Panc1 (cell line): Measurements from ENCODE around the gene APOL5. TPM values are rescaled to one million over a fixed set of nuclear protein-coding genes. Genes with fewer than 3 reads are reported as not detected.

Experiments used
- ATAC-seq: fragments of 200-7000 bp; cut with Tn5 transposase; 2 replicates; pipeline ENCODE4 v1.9.1; 2020; ENCODE audit warnings: mild to moderate bottlenecking, moderate library complexity
- BruUV-seq: library from RNA; stranded (reverse); fragments of 400-500 nt; replicated peaks from 2 replicates; lab custom pipeline; 2021; lab: Mats Ljungman, UMichigan
- CTCF ChIA-PET: fragments of 300-600 bp; sonication (Branson Sonifier 250); formaldehyde crosslinking; loops from one replicate; lab custom pipeline; 2022; ENCODE audit warnings: antibody characterized with exemption; lab: Charles Lee
- POLR2A ChIA-PET: fragments of 300-600 bp; sonication (Branson Sonifier 250); formaldehyde crosslinking; loops from one replicate; lab custom pipeline; 2022; ENCODE audit warnings: antibody characterized with exemption; lab: Charles Lee
- DNase-seq: peaks from one replicate; pipeline ENCODE4 v3.0.0-alpha.2; 2010; ENCODE audit warnings: low read depth, low spot score
- H3K27ac ChIP-seq: 2 replicates; pipeline ENCODE4 v1.5.1; 2011; ENCODE audit warnings: mild to moderate bottlenecking, low read length, inconsistent platforms
- H3K27me3 ChIP-seq: fragments of 200-500 bp; sonication (Bioruptor generic); 2 replicates; pipeline ENCODE4 v1.6.0; 2014; ENCODE audit warnings: low read length, inconsistent platforms; ENCODE audit not compliant: control insufficient read depth, insufficient read depth
- H3K36me3 ChIP-seq: fragments of 200-500 bp; sonication (Bioruptor generic); 2 replicates; pipeline ENCODE4 v1.5.1; 2014; ENCODE audit warnings: inconsistent platforms, mild to moderate bottlenecking, low read length, moderate library complexity; ENCODE audit not compliant: control insufficient read depth, insufficient read depth
- H3K4me1 ChIP-seq: 2 replicates; pipeline ENCODE4 v1.5.1; 2011; ENCODE audit warnings: inconsistent platforms, mild to moderate bottlenecking, low read length, moderate library complexity; ENCODE audit not compliant: control insufficient read depth, insufficient read depth
- H3K4me3 ChIP-seq, 2 experiments: 2 replicates each; pipeline ENCODE4 v1.5.1; 2011 to 2012; ENCODE audit warnings: low read depth in 2 of 2, low read length in 2 of 2, mild to moderate bottlenecking in 2 of 2, inconsistent platforms in 1 of 2, moderate library complexity in 1 of 2
- H3K9me3 ChIP-seq: fragments of 200-500 bp; sonication (Bioruptor generic); 2 replicates; pipeline ENCODE4 v1.5.1; 2014; ENCODE audit warnings: low read depth, mild to moderate bottlenecking, inconsistent platforms, low read length, moderate library complexity; ENCODE audit not compliant: control insufficient read depth, insufficient read depth
- POLR2AphosphoS5 ChIP-seq: IDR thresholded peaks from 2 replicates; pipeline ENCODE4 v1.6.1; 2012; ENCODE audit warnings: mild to moderate bottlenecking, low read depth, low read length, moderate library complexity
- SIN3A ChIP-seq: IDR thresholded peaks from 2 replicates; pipeline ENCODE4 v1.6.1; 2012; ENCODE audit warnings: low read depth, mild to moderate bottlenecking, low read length, moderate library complexity, borderline replicate concordance; ENCODE audit not compliant: insufficient read depth
- TCF7L2 ChIP-seq: IDR thresholded peaks from 2 replicates; pipeline ENCODE4 v1.6.1; 2011; ENCODE audit warnings: mild to moderate bottlenecking, low read depth, low read length, inconsistent platforms
- in situ Hi-C: cut with HindIII; loops from 2 replicates; pipeline ENCODE4 v1.10.0; 2016; ENCODE audit warnings: low sequenced_read_pairs, low pct_unique_long_range_greater_than_20kb
- intact Hi-C: fragments of 100-400 bp; cut with micrococcal nuclease; formaldehyde crosslinking; loops from one replicate; pipeline ENCODE4 v1.10.0; 2022; ENCODE audit not compliant: unreplicated experiment
- total RNA-seq: library from RNA; stranded (reverse); gene quantifications from one replicate; pipeline ENCODE4 v1.2.1, GENCODE V29; 2021; ENCODE audit not compliant: unreplicated experiment
- TF ChIP-seq, protein P1 (sequence below), 2 experiments: IDR thresholded peaks; 2 replicates each; pipeline ENCODE4 v1.6.1; 2011 to 2012; ENCODE audit warnings: low read depth in 2 of 2, control low read depth in 1 of 2, low read length in 1 of 2, mild to moderate bottlenecking in 1 of 2, moderate library complexity in 1 of 2; ENCODE audit not compliant: insufficient read depth in 1 of 2
- TF ChIP-seq, protein P2 (sequence below): fragments of 450-650 bp; IDR thresholded peaks from 2 replicates; pipeline ENCODE4 v1.5.1; 2017; ENCODE audit warnings: mild to moderate bottlenecking

APOL5 gene
- total RNA-seq, 1 experiment from 2014 or later: not detected

DNA sequence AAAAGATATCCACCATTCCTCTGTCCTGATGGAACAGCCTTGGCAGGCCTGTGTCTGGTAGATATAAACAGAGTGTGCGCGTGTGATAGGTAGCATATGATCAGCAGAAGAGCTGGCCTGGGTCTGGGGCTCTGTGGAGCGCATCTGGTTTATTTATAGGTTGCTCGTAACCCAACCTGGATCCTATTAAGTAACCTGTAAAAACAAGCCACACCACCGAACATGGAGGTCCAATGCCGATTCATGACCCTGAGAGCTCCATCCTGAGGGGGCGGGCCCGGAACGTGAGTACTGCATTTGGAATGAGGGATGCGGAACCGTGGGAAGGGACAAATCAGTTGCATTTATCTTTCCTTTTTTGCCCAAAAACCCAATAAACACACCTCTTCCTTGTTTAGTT lies 31.9 kb upstream of the APOL5 start:
- Histone ChIP-seq H3K9me3 (no peaks in the 10 kb centered on the region), H3K27me3 (no peaks in the 10 kb centered on the region), H3K4me3 (no peak overlapping the region), H3K27ac (no peak overlapping the region), H3K36me3 (no peaks in the 10 kb centered on the region), H3K4me1 (no peaks in the 10 kb centered on the region)
- in situ Hi-C loops (no loop called here), intact Hi-C loops (no loop called here)
- ChIA-PET CTCF (no interaction called here), POLR2A (no interaction called here)
- DNase-seq (no peak), ATAC-seq (no peak)
- BruUV-seq: no TSS peak
- TF ChIP-seq, protein P1, sequence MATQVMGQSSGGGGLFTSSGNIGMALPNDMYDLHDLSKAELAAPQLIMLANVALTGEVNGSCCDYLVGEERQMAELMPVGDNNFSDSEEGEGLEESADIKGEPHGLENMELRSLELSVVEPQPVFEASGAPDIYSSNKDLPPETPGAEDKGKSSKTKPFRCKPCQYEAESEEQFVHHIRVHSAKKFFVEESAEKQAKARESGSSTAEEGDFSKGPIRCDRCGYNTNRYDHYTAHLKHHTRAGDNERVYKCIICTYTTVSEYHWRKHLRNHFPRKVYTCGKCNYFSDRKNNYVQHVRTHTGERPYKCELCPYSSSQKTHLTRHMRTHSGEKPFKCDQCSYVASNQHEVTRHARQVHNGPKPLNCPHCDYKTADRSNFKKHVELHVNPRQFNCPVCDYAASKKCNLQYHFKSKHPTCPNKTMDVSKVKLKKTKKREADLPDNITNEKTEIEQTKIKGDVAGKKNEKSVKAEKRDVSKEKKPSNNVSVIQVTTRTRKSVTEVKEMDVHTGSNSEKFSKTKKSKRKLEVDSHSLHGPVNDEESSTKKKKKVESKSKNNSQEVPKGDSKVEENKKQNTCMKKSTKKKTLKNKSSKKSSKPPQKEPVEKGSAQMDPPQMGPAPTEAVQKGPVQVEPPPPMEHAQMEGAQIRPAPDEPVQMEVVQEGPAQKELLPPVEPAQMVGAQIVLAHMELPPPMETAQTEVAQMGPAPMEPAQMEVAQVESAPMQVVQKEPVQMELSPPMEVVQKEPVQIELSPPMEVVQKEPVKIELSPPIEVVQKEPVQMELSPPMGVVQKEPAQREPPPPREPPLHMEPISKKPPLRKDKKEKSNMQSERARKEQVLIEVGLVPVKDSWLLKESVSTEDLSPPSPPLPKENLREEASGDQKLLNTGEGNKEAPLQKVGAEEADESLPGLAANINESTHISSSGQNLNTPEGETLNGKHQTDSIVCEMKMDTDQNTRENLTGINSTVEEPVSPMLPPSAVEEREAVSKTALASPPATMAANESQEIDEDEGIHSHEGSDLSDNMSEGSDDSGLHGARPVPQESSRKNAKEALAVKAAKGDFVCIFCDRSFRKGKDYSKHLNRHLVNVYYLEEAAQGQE (IDR thresholded peaks at IDR 0.05; ENCODE audit: insufficient read depth in 1 of 2, low read depth in 2 of 2, low read length in 1 of 2): no peak
- TF ChIP-seq, protein P2, sequence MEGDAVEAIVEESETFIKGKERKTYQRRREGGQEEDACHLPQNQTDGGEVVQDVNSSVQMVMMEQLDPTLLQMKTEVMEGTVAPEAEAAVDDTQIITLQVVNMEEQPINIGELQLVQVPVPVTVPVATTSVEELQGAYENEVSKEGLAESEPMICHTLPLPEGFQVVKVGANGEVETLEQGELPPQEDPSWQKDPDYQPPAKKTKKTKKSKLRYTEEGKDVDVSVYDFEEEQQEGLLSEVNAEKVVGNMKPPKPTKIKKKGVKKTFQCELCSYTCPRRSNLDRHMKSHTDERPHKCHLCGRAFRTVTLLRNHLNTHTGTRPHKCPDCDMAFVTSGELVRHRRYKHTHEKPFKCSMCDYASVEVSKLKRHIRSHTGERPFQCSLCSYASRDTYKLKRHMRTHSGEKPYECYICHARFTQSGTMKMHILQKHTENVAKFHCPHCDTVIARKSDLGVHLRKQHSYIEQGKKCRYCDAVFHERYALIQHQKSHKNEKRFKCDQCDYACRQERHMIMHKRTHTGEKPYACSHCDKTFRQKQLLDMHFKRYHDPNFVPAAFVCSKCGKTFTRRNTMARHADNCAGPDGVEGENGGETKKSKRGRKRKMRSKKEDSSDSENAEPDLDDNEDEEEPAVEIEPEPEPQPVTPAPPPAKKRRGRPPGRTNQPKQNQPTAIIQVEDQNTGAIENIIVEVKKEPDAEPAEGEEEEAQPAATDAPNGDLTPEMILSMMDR: no peak
- no peak for TF ChIP-seq SIN3A
- TF ChIP-seq TCF7L2: no peak
- no peak for TF ChIP-seq POLR2AphosphoS5

DNA sequence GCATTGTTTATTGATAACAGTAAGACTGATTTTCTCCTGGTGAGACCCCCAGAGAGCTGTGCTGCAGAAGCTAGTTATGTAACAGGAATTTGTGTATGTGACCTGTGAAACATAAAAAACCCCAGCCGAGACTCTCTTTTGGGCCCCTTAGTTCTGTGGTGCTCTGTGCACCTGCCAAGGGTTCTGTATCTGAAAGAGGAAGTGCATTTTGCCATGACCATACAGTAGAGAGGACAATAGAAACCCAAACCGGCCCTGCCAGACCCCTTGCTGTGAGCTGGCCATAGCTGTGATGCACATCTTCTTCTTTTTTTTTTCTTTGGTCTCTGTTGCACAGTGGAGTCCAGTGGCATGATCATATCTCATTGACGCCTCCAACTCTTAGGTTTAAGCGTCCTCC lies 31.4 kb upstream of the APOL5 start:
- no TSS peak for BruUV-seq
- no peak for DNase-seq
- ATAC-seq: no peak
- TF ChIP-seq, protein P1 (IDR thresholded peaks at IDR 0.05; ENCODE audit: insufficient read depth in 1 of 2, low read depth in 2 of 2, low read length in 1 of 2): no peak
- TF ChIP-seq SIN3A (no peak), TCF7L2 (no peak), POLR2AphosphoS5 (no peak)
- TF ChIP-seq, protein P2: no peak
- Histone ChIP-seq H3K4me1 (no peaks in the 10 kb centered on the region), H3K9me3 (no peaks in the 10 kb centered on the region), H3K27ac (no peak overlapping the region), H3K4me3 (no peak overlapping the region), H3K27me3 (no peaks in the 10 kb centered on the region), H3K36me3 (no peaks in the 10 kb centered on the region)
- ChIA-PET POLR2A (no interaction called here), CTCF (no interaction called here)
- intact Hi-C loops (no loop called here), in situ Hi-C loops (no loop called here)
